ENCODE data around the gene HS3ST3B1.
A peak's percentile ranks its signal among the peaks of the same experiment; 100 is the strongest.

HS3ST3B1 gene

DNA sequence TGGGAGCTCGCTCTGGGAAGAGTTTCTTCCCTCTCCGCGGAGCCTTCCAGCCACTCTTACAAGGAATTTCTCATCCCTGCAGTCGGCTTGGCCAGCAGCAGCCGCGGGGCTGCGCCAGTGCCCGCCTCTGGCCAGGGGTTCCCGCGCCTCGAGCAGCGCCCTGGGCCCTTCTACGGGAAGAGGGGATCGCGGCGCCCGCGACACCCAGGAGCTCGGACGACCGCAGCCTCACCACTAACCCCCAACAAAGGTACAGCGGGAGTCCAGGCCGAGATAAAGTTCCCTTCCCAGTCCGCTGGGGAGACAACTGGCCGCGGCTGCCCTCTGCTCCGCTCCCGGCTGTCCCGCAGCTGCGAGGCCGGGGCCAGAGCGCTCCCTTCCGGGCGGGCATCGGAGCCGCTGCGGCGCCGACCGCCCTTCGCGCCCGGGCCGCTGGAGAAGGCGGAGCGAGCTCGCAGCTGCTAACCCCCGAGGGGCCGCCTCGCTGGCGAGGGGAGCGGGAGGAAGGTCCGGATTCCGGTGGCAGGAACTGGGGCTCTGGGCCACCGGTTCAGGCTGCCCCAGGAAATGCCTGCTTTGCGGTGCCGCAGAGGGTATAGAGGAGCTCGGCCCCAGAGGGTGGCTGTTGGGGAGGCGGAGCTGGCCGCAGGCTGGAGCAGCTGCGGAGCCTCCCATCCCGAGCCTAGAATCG is 3.6 kb upstream of the HS3ST3B1 start (continued):
- no peak for TF ChIP-seq MYNN (tag by site-specific recombination; IDR thresholded peaks at IDR 0.05; ENCODE audit: borderline replicate concordance)
- no peak for TF ChIP-seq ZNF174 (tag by site-specific recombination; IDR thresholded peaks at IDR 0.05)
- no peak for TF ChIP-seq ZNF311 (tag by site-specific recombination; IDR thresholded peaks at IDR 0.05; ENCODE audit: borderline replicate concordance)
- TF ChIP-seq ZNF184 (tag by site-specific recombination; IDR thresholded peaks at IDR 0.05): no peak
- no peak for TF ChIP-seq BCL11B (tag by site-specific recombination; IDR thresholded peaks at IDR 0.05; ENCODE audit: low read depth)
- no peak for TF ChIP-seq ZBTB7A (tag by site-specific recombination; IDR thresholded peaks at IDR 0.05; ENCODE audit: low read depth)
- TF ChIP-seq, protein P1, sequence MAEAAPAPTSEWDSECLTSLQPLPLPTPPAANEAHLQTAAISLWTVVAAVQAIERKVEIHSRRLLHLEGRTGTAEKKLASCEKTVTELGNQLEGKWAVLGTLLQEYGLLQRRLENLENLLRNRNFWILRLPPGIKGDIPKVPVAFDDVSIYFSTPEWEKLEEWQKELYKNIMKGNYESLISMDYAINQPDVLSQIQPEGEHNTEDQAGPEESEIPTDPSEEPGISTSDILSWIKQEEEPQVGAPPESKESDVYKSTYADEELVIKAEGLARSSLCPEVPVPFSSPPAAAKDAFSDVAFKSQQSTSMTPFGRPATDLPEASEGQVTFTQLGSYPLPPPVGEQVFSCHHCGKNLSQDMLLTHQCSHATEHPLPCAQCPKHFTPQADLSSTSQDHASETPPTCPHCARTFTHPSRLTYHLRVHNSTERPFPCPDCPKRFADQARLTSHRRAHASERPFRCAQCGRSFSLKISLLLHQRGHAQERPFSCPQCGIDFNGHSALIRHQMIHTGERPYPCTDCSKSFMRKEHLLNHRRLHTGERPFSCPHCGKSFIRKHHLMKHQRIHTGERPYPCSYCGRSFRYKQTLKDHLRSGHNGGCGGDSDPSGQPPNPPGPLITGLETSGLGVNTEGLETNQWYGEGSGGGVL (tag by site-specific recombination; IDR thresholded peaks at IDR 0.05): no peak
- no peak for TF ChIP-seq ZNF366 (tag by site-specific recombination; conservative IDR thresholded peaks at IDR 0.05)
- TF ChIP-seq ZNF169 (tag by site-specific recombination; IDR thresholded peaks at IDR 0.05): no peak
- no peak for TF ChIP-seq ZNF423 (tag by site-specific recombination; IDR thresholded peaks at IDR 0.05)
- TF ChIP-seq GLIS2 (tag by site-specific recombination; IDR thresholded peaks at IDR 0.05): peak; percentile 66; the same call in 1 of the 2 replicates
- peak; percentile 78 for TF ChIP-seq ZNF660 (tag by site-specific recombination; IDR thresholded peaks at IDR 0.05)
- TF ChIP-seq ZBTB20 (tag by site-specific recombination; IDR thresholded peaks at IDR 0.05): peak; percentile 91
- no peak for TF ChIP-seq ZNF776 (tag by site-specific recombination; IDR thresholded peaks at IDR 0.05; ENCODE audit: borderline replicate concordance)
- TF ChIP-seq ZNF148 (tag by site-specific recombination; IDR thresholded peaks at IDR 0.05; ENCODE audit: borderline replicate concordance): no peak
- TF ChIP-seq ZNF391 (tag by site-specific recombination; IDR thresholded peaks at IDR 0.05; ENCODE audit: borderline replicate concordance, low read depth): no peak
- TF ChIP-seq ZNF133 (tag by site-specific recombination; IDR thresholded peaks at IDR 0.05): no peak
- TF ChIP-seq ZNF560 (tag by site-specific recombination; IDR thresholded peaks at IDR 0.05; ENCODE audit: borderline replicate concordance): no peak
- TF ChIP-seq GLI4 (tag by site-specific recombination; IDR thresholded peaks at IDR 0.05): no peak
- TF ChIP-seq PRDM6 (tag by site-specific recombination; IDR thresholded peaks at IDR 0.05): no peak
- peak; percentile 87 for TF ChIP-seq ZNF600 (tag by site-specific recombination; IDR thresholded peaks at IDR 0.05)
- no peak for TF ChIP-seq ZSCAN5A (tag by site-specific recombination; IDR thresholded peaks at IDR 0.05)
- TF ChIP-seq OSR2 (tag by site-specific recombination; IDR thresholded peaks at IDR 0.05): no peak
- no peak for TF ChIP-seq ZNF138 (tag by site-specific recombination; IDR thresholded peaks at IDR 0.05; ENCODE audit: borderline replicate concordance)
- peak; percentile 58 for TF ChIP-seq ZBTB48 (tag by site-specific recombination; IDR thresholded peaks at IDR 0.05)
- no peak for TF ChIP-seq ZNF510 (tag by site-specific recombination; IDR thresholded peaks at IDR 0.05; ENCODE audit: insufficient replicate concordance)
- no peak for TF ChIP-seq ZNF692 (tag by site-specific recombination; IDR thresholded peaks at IDR 0.05)
- TF ChIP-seq SP7 (tag by site-specific recombination; IDR thresholded peaks at IDR 0.05): peak; percentile 37; the same call in 1 of the 2 replicates
- no peak for TF ChIP-seq ZNF175 (tag by site-specific recombination; IDR thresholded peaks at IDR 0.05)
- no peak for TF ChIP-seq ZNF558 (tag by site-specific recombination; IDR thresholded peaks at IDR 0.05)
- TF ChIP-seq ZNF10 (tag by site-specific recombination; IDR thresholded peaks at IDR 0.05): no peak
